Calu3 (cell line): ENCODE data around the gene PDE6B. TPM values are rescaled to one million over a fixed set of nuclear protein-coding genes. Genes with fewer than 3 reads are reported as not detected.

Experiments
- BruUV-seq: library from RNA; stranded (reverse); fragments of 400-500 nt; replicated peaks from 2 replicates; lab custom pipeline; 2021; lab: Mats Ljungman, UMichigan
- CTCF ChIA-PET: fragments of 300-600 bp; sonication (Branson Sonifier 250); formaldehyde crosslinking; loops from one replicate; lab custom pipeline; 2022; ENCODE audit warnings: antibody characterized with exemption; lab: Charles Lee
- DNase-seq: peaks from one replicate; pipeline ENCODE4 v3.0.0; 2022
- H3K27ac Mint-ChIP-seq: one replicate; pipeline ENCODE4 v1.8.0; 2022; ENCODE audit warnings: mixed read lengths; ENCODE audit not compliant: unreplicated experiment
- H3K27me3 Mint-ChIP-seq: one replicate; pipeline ENCODE4 v1.8.0; 2022; ENCODE audit warnings: mixed read lengths; ENCODE audit not compliant: unreplicated experiment
- H3K36me3 Mint-ChIP-seq: one replicate; pipeline ENCODE4 v1.8.0; 2022; ENCODE audit warnings: mild to moderate bottlenecking, moderate library complexity, mixed read lengths; ENCODE audit not compliant: insufficient read depth, unreplicated experiment
- H3K4me1 Mint-ChIP-seq: one replicate; pipeline ENCODE4 v1.8.0; 2022; ENCODE audit warnings: mild to moderate bottlenecking, low read depth, mixed read lengths; ENCODE audit not compliant: unreplicated experiment
- H3K4me3 Mint-ChIP-seq: one replicate; pipeline ENCODE4 v1.8.0; 2022; ENCODE audit warnings: mild to moderate bottlenecking, low read depth, moderate library complexity, mixed read lengths; ENCODE audit not compliant: unreplicated experiment
- H3K9me3 Mint-ChIP-seq: one replicate; pipeline ENCODE4 v1.8.0; 2022; ENCODE audit warnings: low read depth, mixed read lengths; ENCODE audit not compliant: unreplicated experiment
- intact Hi-C: fragments of 100-400 bp; cut with micrococcal nuclease; formaldehyde crosslinking; loops from one replicate; pipeline ENCODE4 v1.10.0; 2022; ENCODE audit not compliant: unreplicated experiment
- total RNA-seq: library from RNA; stranded (reverse); gene quantifications from 2 replicates; pipeline ENCODE4 v1.2.3, GENCODE V29; 2022
- TF ChIP-seq, protein P1 (sequence below): fragments of 200-600 bp; IDR thresholded peaks from one replicate; pipeline ENCODE4 v1.8.0; 2022; ENCODE audit warnings: antibody characterized with exemption; ENCODE audit not compliant: unreplicated experiment

Gene PDE6B
- total RNA-seq, 1 experiment from 2014 or later = not detected

DNA sequence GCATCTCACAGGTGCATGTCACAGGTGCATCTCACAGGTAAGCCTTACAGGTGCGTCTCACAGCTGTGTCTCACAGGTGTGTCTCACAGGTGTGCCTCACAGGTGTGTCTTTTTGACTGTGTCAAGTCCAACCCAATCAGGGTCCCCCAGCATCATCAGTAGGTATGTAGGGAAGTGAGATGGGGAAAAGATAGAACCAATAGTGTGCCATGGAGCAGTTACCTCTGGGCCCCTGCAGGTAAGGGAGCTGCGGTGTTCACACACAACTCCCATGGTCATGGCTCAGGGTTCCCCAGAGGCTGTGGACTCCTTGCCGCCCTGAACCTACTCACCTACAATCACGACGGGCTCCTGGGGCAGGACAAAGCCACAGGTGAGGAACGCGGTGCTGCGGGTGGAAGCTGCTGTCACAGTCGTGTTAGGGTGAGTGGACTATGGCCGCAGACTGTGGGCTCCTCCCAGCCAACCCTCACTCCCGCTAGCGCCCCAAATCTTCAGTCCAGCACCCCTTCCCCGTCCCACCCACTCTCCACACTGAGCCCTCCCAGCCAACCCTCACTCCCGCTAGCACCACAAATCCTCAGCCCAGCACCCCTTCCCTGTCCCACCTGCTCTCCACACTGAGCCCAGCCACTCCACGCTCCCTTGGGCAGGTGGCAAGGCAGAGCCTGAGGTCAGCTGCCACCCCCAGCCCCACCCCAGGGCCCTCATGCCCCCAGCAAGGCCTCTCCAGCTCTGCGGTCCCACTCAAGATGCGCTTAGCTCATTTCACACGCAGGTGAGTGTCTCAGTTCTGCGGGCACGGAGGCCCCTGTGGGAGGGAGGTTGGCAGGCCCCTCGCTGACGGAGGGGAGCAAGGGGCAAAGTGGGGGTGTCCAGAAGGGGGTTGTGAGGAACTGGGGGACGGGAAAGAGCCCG lies 2.1 kb upstream of the PDE6B start:
- Mint-ChIP-seq H3K4me3 (no peak overlapping the region), H3K4me1 (no peaks in the 10 kb centered on the region), H3K36me3 (peaks cover 4% of the 10 kb centered on the region), H3K9me3 (no peaks in the 10 kb centered on the region), H3K27me3 (no peaks in the 10 kb centered on the region), H3K27ac (no peak overlapping the region)
- no peak for DNase-seq
- no TSS peak for BruUV-seq
- CTCF ChIA-PET = interaction anchor here (0.7 kb wide), 2 partner anchors 26 to 970 kb away, joined by 3 to 7 read pairs; no protein-coding TSS in a partner anchor
- TF ChIP-seq, protein P1, sequence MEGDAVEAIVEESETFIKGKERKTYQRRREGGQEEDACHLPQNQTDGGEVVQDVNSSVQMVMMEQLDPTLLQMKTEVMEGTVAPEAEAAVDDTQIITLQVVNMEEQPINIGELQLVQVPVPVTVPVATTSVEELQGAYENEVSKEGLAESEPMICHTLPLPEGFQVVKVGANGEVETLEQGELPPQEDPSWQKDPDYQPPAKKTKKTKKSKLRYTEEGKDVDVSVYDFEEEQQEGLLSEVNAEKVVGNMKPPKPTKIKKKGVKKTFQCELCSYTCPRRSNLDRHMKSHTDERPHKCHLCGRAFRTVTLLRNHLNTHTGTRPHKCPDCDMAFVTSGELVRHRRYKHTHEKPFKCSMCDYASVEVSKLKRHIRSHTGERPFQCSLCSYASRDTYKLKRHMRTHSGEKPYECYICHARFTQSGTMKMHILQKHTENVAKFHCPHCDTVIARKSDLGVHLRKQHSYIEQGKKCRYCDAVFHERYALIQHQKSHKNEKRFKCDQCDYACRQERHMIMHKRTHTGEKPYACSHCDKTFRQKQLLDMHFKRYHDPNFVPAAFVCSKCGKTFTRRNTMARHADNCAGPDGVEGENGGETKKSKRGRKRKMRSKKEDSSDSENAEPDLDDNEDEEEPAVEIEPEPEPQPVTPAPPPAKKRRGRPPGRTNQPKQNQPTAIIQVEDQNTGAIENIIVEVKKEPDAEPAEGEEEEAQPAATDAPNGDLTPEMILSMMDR = no peak
- intact Hi-C loops = no loop called here

- TF ChIP-seq, protein P1 = no peak
- H3K27ac Mint-ChIP-seq = no peak overlapping the region
- no peaks in the 10 kb centered on the region for H3K4me1 Mint-ChIP-seq
- DNase-seq = no peak
- intact Hi-C loops = no loop called here
- CTCF ChIA-PET = interaction anchor here (0.7 kb wide), 2 partner anchors 25 to 969 kb away, joined by 3 to 7 read pairs; no protein-coding TSS in a partner anchor
- H3K9me3 Mint-ChIP-seq = no peaks in the 10 kb centered on the region
- H3K4me3 Mint-ChIP-seq = no peak overlapping the region
- no TSS peak for BruUV-seq
- H3K27me3 Mint-ChIP-seq = no peaks in the 10 kb centered on the region
- peaks cover 4% of the 10 kb centered on the region for H3K36me3 Mint-ChIP-seq
Measured at GRCh38 chr4:623914-624566, 1.3 kb upstream of the PDE6B start.

DNA sequence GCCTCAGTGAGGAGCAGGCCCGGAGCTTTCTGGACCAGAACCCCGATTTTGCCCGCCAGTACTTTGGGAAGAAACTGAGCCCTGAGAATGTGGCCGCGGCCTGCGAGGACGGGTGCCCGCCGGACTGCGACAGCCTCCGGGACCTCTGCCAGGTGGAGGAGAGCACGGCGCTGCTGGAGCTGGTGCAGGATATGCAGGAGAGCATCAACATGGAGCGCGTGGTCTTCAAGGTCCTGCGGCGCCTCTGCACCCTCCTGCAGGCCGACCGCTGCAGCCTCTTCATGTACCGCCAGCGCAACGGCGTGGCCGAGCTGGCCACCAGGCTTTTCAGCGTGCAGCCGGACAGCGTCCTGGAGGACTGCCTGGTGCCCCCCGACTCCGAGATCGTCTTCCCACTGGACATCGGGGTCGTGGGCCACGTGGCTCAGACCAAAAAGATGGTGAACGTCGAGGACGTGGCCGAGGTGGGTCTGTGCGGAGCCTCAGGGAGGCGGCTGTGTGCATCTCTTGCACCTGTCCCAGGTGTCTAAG lies 323 bp downstream of the PDE6B start:
- Mint-ChIP-seq H3K9me3 (peaks cover 3% of the 10 kb centered on the region), H3K4me1 (no peaks in the 10 kb centered on the region), H3K36me3 (peaks cover 11% of the 10 kb centered on the region), H3K27me3 (no peaks in the 10 kb centered on the region), H3K4me3 (no peak overlapping the region), H3K27ac (no peak overlapping the region)
- no peak for DNase-seq
- CTCF ChIA-PET = no interaction called here
- intact Hi-C loops = no loop called here
- TF ChIP-seq, protein P1 = no peak
- BruUV-seq = no TSS peak

DNA sequence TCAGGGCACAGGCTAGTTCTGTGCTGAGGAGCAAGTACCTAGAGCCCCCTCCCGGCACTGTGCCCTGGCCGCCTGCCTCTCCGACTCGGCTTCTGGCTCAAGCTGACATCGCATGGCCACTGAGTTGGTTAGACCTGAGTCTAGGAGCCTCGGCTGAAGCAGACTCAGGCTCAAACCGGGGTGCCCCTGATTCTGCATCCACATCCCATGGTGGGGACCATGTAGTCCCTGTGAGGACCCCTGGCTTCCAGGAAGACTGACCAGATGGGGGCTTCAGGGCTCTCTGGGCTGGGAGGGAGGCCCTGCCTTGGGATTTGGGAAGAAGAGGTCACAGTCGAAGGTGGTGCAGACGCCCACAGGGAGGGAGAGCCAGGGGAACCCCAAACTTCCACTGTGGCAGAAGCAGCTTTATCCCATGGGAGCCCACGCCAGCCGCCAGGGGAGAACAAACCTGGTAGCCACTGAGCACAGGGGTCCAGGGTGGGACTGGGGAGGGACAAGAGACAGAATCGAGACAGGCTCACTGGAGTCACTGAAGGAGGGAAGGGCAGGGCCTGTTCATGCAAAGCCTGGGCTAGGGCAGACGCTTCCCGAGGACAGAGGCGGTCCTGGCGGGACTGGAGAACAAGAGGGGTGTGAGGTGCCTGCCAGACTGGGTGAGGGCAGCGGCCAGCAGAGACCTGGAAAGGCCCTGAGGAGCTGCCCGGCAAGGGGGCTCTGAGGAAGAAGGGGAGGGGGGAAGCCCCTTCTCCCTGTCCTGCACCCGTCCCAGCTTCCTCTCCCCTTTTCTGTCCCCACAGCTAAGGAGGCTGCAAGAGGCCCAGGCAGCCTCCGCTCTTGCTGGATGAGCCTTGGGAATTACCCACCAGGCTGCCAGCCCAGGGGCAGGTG lies 1.1 kb downstream of the PDE6B start:
- H3K27me3 Mint-ChIP-seq = no peaks in the 10 kb centered on the region
- H3K4me1 Mint-ChIP-seq = no peaks in the 10 kb centered on the region
- intact Hi-C loops = no loop called here
- peaks cover 11% of the 10 kb centered on the region for H3K36me3 Mint-ChIP-seq
- H3K27ac Mint-ChIP-seq = no peak overlapping the region
- TF ChIP-seq, protein P1 = no peak
- BruUV-seq = no TSS peak
- H3K4me3 Mint-ChIP-seq = no peak overlapping the region
- peaks cover 9% of the 10 kb centered on the region for H3K9me3 Mint-ChIP-seq
- CTCF ChIA-PET = interaction anchor here (0.6 kb wide), 1 partner anchor 8 kb away, joined by 5 read pairs; no protein-coding TSS in a partner anchor
- no peak for DNase-seq
